ENCODE results near the gene GNE. TPM values are rescaled to one million over a fixed set of nuclear protein-coding genes. Genes with fewer than 3 reads are reported as not detected.

Gene GNE
- total and polyA plus RNA-seq, 9 of the 15 experiments (the other 6 are each of a cell fraction or from before 2014, with no cell fraction given): 5.1 to 18.6 (median 12.0) TPM

- TF ChIP-seq ZBTB9 (CRISPR knock-in tag; IDR thresholded peaks at IDR 0.05) (peak; percentile 80), NRF1 (conservative IDR thresholded peaks at IDR 0.05 in 1 of 2, IDR thresholded peaks at IDR 0.05 in 1 of 2) (peak; percentile 52 to 69), POLR2A (conservative IDR thresholded peaks at IDR 0.05) (peak; percentile 91), ZNF384 (IDR thresholded peaks at IDR 0.05; ENCODE audit: low read depth, low read length) (peak; percentile 35; the same call in 1 of the 2 replicates), ZKSCAN1 (IDR thresholded peaks at IDR 0.05; ENCODE audit: low read depth, low read length) (no peak), ESRRA (IDR thresholded peaks at IDR 0.05; ENCODE audit: borderline replicate concordance, low read depth) (peak; percentile 17; the same call in 1 of the 2 replicates), FOXO4 (CRISPR knock-in tag; IDR thresholded peaks at IDR 0.05) (no peak), GABPB2 (CRISPR knock-in tag; conservative IDR thresholded peaks at IDR 0.05) (no peak), SOX6 (IDR thresholded peaks at IDR 0.05) (0 out of 2 replicates have a peak, but pooled peaks have one; percentile 38), CREM (IDR thresholded peaks at IDR 0.05; ENCODE audit: low read depth) (peak; percentile 91), THAP12 (CRISPR knock-in tag; IDR thresholded peaks at IDR 0.05) (peak; percentile 54; the same call in 1 of the 2 replicates), ZNF449 (CRISPR knock-in tag; IDR thresholded peaks at IDR 0.05) (no peak), ZNF518B (CRISPR knock-in tag; IDR thresholded peaks at IDR 0.05) (no peak), SLC30A9 (CRISPR knock-in tag; IDR thresholded peaks at IDR 0.05) (no peak), RBM14 (IDR thresholded peaks at IDR 0.05; ENCODE audit: borderline replicate concordance, insufficient read depth, low read depth, low read length) (no peak)
Observed at GRCh38 chr9:36258208-36258995, at the start of gene GNE (continued).

Data from K562 (cell line).